Cardiac muscle cell (in vitro differentiated cells and primary cell): ENCODE measurements around the gene OBSCN. TPM values are rescaled to one million over a fixed set of nuclear protein-coding genes. Genes with fewer than 3 reads are reported as not detected.

Source experiments
- DNase-seq, 2 donors: peaks; one replicate each; pipeline versions ENCODE4 v3.0.0 to v3.0.0-alpha.2; 2010 to 2017; ENCODE audit warnings: low read depth in 1 of 2, low spot score in 1 of 2
- H3K27ac ChIP-seq: fragments of 200-600 bp; sonication (generic); 2 replicates; pipeline ENCODE4 v1.5.1; 2016
- H3K27me3 ChIP-seq: fragments of 200-600 bp; sonication (generic); 2 replicates; pipeline ENCODE4 v1.6.0; 2016; ENCODE audit warnings: control low read depth
- H3K36me3 ChIP-seq: fragments of 200-600 bp; sonication (generic); 2 replicates; pipeline ENCODE4 v1.5.1; 2016; ENCODE audit warnings: control low read depth
- H3K4me1 ChIP-seq: fragments of 200-600 bp; sonication (generic); 2 replicates; pipeline ENCODE4 v1.8.1; 2017; ENCODE audit warnings: low read depth, mild to moderate bottlenecking, mixed run types
- H3K4me3 ChIP-seq: fragments of 200-600 bp; sonication (generic); 2 replicates; pipeline ENCODE4 v1.5.1; 2016; ENCODE audit warnings: mild to moderate bottlenecking
- H3K9me3 ChIP-seq: fragments of 200-600 bp; sonication (generic); 2 replicates; pipeline ENCODE4 v1.5.1; 2017; ENCODE audit warnings: low read depth, mild to moderate bottlenecking, control low read depth
- polyA plus RNA-seq: library from polyadenylated mRNA; unstranded; fragments of >200 nt; fragmentation: Nextera tagmentation; extraction: Ambion mirVana; gene quantifications from 2 replicates; pipeline ENCODE4 v1.2.1, GENCODE V29; 2016
- total RNA-seq: library from RNA; depleted of rRNA; stranded (reverse); fragments of >200 nt; gene quantifications from 2 replicates; pipeline ENCODE4 v1.2.3, GENCODE V29; 2016
- TF ChIP-seq, protein P1 (sequence below): IDR thresholded peaks from 2 replicates; pipeline ENCODE4 v1.5.1; 2012; ENCODE audit warnings: low read depth, mild to moderate bottlenecking, low read length

Gene OBSCN
- total and polyA plus RNA-seq, 2 experiments from 2014 or later = 87.1 to 390 TPM

GRCh38 chr1:228273720-228274451 is 66.0 kb downstream of the OBSCN start:
- no peak overlapping the region for H3K27ac ChIP-seq
- H3K27me3 ChIP-seq = no peaks in the 10 kb centered on the region
- peaks cover 54% of the 10 kb centered on the region for H3K36me3 ChIP-seq
- TF ChIP-seq, protein P1, sequence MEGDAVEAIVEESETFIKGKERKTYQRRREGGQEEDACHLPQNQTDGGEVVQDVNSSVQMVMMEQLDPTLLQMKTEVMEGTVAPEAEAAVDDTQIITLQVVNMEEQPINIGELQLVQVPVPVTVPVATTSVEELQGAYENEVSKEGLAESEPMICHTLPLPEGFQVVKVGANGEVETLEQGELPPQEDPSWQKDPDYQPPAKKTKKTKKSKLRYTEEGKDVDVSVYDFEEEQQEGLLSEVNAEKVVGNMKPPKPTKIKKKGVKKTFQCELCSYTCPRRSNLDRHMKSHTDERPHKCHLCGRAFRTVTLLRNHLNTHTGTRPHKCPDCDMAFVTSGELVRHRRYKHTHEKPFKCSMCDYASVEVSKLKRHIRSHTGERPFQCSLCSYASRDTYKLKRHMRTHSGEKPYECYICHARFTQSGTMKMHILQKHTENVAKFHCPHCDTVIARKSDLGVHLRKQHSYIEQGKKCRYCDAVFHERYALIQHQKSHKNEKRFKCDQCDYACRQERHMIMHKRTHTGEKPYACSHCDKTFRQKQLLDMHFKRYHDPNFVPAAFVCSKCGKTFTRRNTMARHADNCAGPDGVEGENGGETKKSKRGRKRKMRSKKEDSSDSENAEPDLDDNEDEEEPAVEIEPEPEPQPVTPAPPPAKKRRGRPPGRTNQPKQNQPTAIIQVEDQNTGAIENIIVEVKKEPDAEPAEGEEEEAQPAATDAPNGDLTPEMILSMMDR = no peak
- peaks cover 7% of the 10 kb centered on the region for H3K4me1 ChIP-seq
- DNase-seq = no peak
- H3K9me3 ChIP-seq = no peaks in the 10 kb centered on the region
- H3K4me3 ChIP-seq = no peak overlapping the region

GRCh38 chr1:228274452-228275178 is 66.8 kb downstream of the OBSCN start:
- H3K4me1 ChIP-seq = peaks cover 7% of the 10 kb centered on the region
- H3K9me3 ChIP-seq = no peaks in the 10 kb centered on the region
- H3K36me3 ChIP-seq = peaks cover 55% of the 10 kb centered on the region
- TF ChIP-seq, protein P1 = no peak
- DNase-seq = no peak
- H3K27me3 ChIP-seq = no peaks in the 10 kb centered on the region
- no peak overlapping the region for H3K4me3 ChIP-seq
- H3K27ac ChIP-seq = no peak overlapping the region

- Histone ChIP-seq H3K9me3 (no peaks in the 10 kb centered on the region), H3K27ac (peak overlapping the region; percentile 20), H3K27me3 (no peaks in the 10 kb centered on the region), H3K36me3 (peaks cover 59% of the 10 kb centered on the region), H3K4me1 (peaks cover 7% of the 10 kb centered on the region), H3K4me3 (no peak overlapping the region)
- no peak for DNase-seq
- TF ChIP-seq, protein P1 = no peak
Measured at GRCh38 chr1:228275179-228275429, 67.3 kb downstream of the OBSCN start.

- Histone ChIP-seq H3K27ac (peak overlapping the region; percentile 20), H3K4me1 (peaks cover 7% of the 10 kb centered on the region)
- TF ChIP-seq, protein P1 = no peak
Measured at GRCh38 chr1:228275430-228276173, 67.8 kb downstream of the OBSCN start.

DNA sequence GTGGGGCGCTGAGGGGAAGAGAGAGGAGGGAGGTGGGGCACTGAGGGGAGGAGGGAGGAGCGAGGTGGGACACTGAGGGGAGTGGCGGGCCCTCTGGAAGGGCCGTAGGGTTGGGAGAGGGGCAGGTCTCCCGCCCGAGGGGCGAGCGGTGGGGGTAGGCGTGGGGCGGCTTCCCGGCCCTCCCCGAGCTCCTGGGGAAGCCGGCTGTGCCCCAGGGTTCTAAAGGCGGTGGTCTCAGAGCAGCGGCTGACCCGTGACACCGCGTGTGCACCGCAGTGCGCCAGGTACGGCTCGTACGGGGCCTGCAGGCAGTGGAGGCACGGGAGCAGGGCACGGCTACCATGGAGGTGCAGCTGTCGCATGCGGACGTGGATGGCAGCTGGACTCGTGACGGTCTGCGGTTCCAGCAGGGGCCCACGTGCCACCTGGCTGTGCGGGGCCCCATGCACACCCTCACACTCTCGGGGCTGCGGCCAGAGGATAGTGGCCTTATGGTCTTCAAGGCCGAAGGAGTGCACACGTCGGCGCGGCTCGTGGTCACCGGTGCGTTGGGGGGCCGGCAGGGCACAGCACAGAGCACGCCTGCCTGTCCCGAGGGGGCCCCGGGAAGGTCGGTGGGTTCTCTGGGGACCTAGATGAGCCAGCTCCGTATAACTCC is 68.5 kb downstream of the OBSCN start:
- Histone ChIP-seq H3K27me3 (no peaks in the 10 kb centered on the region), H3K4me1 (peaks cover 7% of the 10 kb centered on the region), H3K27ac (no peak overlapping the region), H3K4me3 (no peak overlapping the region), H3K36me3 (peaks cover 68% of the 10 kb centered on the region), H3K9me3 (no peaks in the 10 kb centered on the region)
- DNase-seq = peak in 1 of 2 donors; percentile 9
- TF ChIP-seq, protein P1 = no peak

More at GRCh38 chr1:228275430-228276173, 67.8 kb downstream of the OBSCN start:
- no peaks in the 10 kb centered on the region for H3K27me3 ChIP-seq
- H3K4me3 ChIP-seq = peak overlapping the region; percentile 8
- DNase-seq = peak; percentile 85 to 90
- H3K9me3 ChIP-seq = no peaks in the 10 kb centered on the region
- peaks cover 64% of the 10 kb centered on the region for H3K36me3 ChIP-seq
